HG03558 (cell line): ENCODE results near the gene EBPL.
"Not testable (repeated sequence)": the region's sequence is repeated elsewhere in the genome, so short reads cannot be mapped to it uniquely, and the experiment has no call there.

Source experiments
- ATAC-seq: cut with Tn5 transposase; IDR thresholded peaks from one replicate; pipeline ENCODE4 v1.9.1; 2021; ENCODE audit warnings: moderate number of reproducible peaks; ENCODE audit not compliant: unreplicated experiment; ENCODE audit errors: extremely low read depth

Gene EBPL

GRCh38 chr13:49690995-49691784 is at the start of gene EBPL:
EBPL (minus strand) TSS chr13:49691486; CDS start chr13:49691424, 62 bp downstream.
- ATAC-seq = peak; percentile 81

GRCh38 chr13:49740870-49741269 is 49.6 kb upstream of the EBPL start:
- no peak for ATAC-seq

GRCh38 chr13:49739498-49740187 is 48.4 kb upstream of the EBPL start:
- no peak for ATAC-seq

GRCh38 chr13:49733181-49733951 is 42.1 kb upstream of the EBPL start:
- ATAC-seq = no peak

- no peak for ATAC-seq
Measured at GRCh38 chr13:49731766-49732165, 40.5 kb upstream of the EBPL start.

GRCh38 chr13:49716615-49717014 is 25.3 kb upstream of the EBPL start:
- no peak for ATAC-seq

- no peak for ATAC-seq
Measured at GRCh38 chr13:49714757-49715156, 23.5 kb upstream of the EBPL start.

- no peak for ATAC-seq
Measured at GRCh38 chr13:49711218-49711863, 20.1 kb upstream of the EBPL start.

GRCh38 chr13:49704264-49704663 is 13.0 kb upstream of the EBPL start:
- not testable (repeated sequence) for ATAC-seq

GRCh38 chr13:49701491-49701890 is 10.2 kb upstream of the EBPL start:
- ATAC-seq = no peak

GRCh38 chr13:49697468-49697867 is 6.2 kb upstream of the EBPL start:
- ATAC-seq = no peak

GRCh38 chr13:49694446-49694845 is 3.2 kb upstream of the EBPL start:
- no peak for ATAC-seq

GRCh38 chr13:49693877-49694276 is 2.6 kb upstream of the EBPL start:
- ATAC-seq = no peak

- ATAC-seq = no peak
Measured at GRCh38 chr13:49693191-49693733, 2.0 kb upstream of the EBPL start.

GRCh38 chr13:49690133-49690994 is 922 bp downstream of the EBPL start:
- no peak for ATAC-seq

- no peak for ATAC-seq
Measured at GRCh38 chr13:49683489-49683888, 7.8 kb downstream of the EBPL start.

- ATAC-seq = no peak
Measured at GRCh38 chr13:49681842-49682435, 9.3 kb downstream of the EBPL start.

- no peak for ATAC-seq
Measured at GRCh38 chr13:49679246-49679645, 12.0 kb downstream of the EBPL start.
